Measurements from ENCODE around the gene SNRNP40.

Gene SNRNP40

DNA sequence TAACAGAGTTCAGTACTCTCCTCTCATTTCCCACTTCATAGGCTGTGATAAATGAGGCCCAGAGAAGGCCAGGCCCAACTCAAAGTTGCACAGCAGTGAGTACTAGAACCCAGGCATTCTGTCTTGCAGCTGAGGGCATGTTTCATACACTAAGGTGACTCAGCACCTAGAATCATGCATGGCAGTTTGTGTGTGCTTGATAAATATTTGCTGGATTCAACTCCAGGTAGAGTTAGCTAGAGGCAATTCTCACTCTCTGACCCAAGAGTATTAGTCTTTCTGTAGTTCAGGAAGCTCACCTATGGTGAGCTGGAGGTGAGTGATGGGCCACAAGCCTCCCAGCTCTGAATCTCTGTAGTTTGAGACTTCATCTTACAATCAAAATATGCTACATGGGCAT lies 67.6 kb downstream of the SNRNP40 start:
- no peak for DNase-seq

DNA sequence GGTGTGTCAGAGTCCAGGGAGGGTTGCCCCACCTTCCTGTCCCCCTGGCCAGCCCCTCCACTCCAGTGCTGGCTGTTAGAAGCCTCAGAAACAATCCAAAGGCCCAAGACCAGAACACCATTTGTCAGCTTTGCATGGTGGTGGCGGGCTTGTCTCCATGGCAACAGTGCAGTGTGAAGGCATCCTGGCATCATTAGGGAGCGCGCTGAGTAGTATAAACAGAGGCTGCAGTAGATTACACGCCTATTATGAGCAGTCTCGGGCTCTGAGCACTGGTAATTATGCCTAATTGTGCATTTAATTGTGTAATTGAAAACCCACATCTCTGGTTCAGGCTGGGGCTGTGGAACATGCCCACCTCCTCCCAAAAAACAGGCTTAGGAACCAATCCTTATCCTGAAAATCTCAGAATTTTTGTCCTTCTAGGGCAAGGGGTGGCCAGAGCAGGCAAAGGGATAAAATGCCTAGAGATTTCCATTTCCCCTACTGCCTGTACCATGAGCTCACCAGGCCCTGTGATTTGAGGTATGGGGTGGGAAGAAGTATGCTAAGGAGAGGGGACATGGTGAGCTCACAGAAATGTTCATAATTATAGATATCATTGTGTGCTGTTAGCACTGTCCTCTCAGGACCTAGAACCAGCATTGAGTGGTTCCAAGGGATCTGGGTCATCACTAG lies 68.6 kb downstream of the SNRNP40 start:
- peak; percentile 42 for DNase-seq

DNA sequence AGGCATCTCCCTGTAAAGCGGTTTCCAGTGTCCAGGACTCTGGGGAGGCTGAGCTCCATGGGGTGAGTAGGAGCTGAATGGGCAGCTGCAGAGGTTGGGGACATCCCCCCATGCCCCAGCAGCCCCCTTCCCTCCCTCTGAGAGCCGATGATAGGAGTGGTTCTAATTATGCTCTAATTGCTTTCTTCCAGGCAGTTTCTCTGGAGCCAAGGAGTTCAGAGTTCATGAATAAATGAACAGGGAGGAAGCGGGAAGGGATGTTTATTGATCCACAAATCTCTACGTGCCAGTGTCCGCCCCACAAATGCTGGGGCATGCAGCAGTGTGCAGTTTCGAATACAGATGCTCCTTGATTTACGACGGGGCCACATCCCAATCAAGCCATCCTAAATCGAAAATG lies 72.5 kb downstream of the SNRNP40 start:
- no peak for DNase-seq

GRCh38 chr1:31222176-31222575 lies 74.4 kb downstream of the SNRNP40 start:
- DNase-seq, result no peak

GRCh38 chr1:31221072-31221471 lies 75.5 kb downstream of the SNRNP40 start:
- DNase-seq, result no peak

GRCh38 chr1:31219489-31219888 lies 77.1 kb downstream of the SNRNP40 start:
- no peak for DNase-seq

DNA sequence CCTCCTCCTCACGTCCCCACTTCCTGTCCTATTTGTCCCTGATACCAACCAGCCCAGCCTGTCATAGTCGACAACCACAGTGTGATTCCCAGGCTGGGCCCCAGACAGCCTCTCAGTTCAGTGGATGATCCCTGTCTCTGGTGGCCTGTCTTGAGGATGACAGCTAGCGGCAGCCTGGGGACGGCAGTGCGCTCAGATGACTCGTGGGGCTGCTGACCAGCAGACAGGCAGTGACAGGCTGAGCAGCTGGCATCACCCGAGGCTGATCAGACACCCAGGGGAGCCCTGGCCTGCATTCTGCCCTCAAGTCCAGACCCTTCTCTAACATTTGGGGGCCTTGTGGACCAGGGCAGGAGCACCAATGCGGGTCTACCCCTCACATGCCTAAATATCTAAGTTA lies 77.9 kb downstream of the SNRNP40 start:
- no peak for DNase-seq

DNA sequence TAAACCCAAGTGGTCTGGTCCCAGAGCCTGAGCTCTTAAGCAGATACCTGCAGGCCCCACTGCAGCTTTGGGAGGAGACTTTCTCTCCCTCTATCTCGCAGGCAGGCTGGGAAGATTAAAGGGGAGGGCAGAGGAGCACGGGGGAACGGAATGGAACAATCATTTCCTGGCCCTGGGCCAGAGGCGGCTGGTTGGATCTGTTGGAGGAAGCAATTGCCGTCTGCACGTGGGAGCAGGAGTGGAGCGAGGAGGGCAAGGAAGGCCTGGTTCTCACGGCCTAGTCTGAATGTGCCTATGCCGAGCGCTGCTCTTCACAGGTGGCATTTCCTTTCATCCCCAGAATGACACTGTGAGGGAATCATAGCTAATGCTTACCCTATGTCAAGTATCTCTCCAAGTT lies 80.6 kb downstream of the SNRNP40 start:
- peak; percentile 42 for DNase-seq

- DNase-seq, result no peak
Observed at GRCh38 chr1:31215065-31215570, 81.5 kb downstream of the SNRNP40 start.

GRCh38 chr1:31214316-31215064 lies 82.1 kb downstream of the SNRNP40 start:
- DNase-seq, result no peak

Data from NCI-H1436 (cell line).